ENCODE data around the gene TPCN1.

TPCN1 gene

DNA sequence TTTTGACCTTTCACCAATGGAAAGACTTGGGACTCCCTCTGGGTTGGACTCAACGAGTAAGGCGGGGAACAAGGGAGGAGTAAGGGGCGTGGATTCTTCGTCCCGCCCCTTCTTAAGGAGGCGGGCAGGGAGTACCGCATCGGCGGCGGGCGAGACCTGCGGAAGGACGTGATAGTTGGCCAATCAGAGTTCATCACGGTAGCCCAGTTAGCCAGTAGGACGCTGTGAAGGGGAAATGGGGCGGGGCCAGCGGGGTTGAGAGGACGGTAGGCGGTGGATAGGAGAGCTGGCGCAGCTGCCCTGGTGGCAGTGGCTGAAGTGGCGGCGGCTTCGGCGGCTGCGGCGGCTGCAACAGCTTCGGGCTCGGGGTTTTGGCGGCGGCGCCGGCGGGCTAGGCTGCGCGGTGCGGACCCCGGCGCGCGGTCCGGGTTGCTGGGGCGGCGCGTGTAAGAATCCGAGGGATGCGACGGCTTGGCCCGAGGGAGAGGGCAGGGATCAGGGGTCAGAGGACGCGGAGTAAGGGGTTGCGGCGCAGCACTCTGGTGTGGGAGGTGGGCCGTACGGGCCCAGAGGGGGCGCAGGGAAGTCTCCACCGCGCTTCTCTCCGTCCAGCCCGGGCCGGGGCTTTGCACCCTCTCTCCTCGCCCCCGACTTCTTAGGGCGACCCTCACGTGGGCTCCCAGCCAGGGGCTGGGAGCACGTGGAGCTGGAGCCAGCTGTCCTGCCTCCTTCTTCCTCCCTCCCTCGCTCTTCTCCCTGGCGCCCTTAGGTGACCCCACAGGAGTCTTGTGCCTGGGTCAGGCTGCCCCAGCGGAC is at the start of gene TPCN1:
TSS of gene TPCN1 (plus strand) at position 284 of the 816 bp plus-strand sequence. CDS start 5,389 bp downstream, outside the sequence.
- H3K4me3 ChIP-seq (ENCODE audit: low read length), result peak within 1 kb of the TSS; percentile 79
- no peaks in the 10 kb centered on the region for H3K9me3 ChIP-seq (ENCODE audit: control insufficient read depth, low read depth, low read length)

DNA sequence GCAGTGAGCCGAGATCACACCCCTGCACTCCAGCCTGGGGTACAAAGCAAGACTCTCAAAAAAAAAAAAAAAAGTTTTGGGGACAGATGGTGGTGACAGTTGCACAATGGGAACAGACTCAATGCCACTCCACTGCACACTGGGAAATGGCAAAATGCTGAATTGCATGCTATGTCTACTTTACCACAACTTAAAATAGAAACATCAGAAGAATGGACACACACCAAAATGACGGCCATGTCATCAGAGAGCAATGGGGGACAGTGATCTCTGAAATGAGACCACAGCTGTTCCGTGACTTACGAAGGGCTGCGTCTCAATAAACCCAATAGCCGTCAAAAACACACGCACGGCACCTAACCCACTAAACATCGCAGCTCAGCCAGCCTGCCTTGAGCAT is 49.7 kb upstream of the TPCN1 start:
- Histone ChIP-seq H3K9me3 (ENCODE audit: control insufficient read depth, low read depth, low read length) (no peaks in the 10 kb centered on the region), H3K4me1 (ENCODE audit: control insufficient read depth, low read depth, low read length) (no peaks in the 10 kb centered on the region), H3K27ac (ENCODE audit: low read length) (no peak overlapping the region), H3K36me3 (ENCODE audit: control insufficient read depth, low read depth, low read length) (peaks cover 69% of the 10 kb centered on the region), H3K27me3 (ENCODE audit: control insufficient read depth, insufficient read depth, low read length) (no peaks in the 10 kb centered on the region), H3K9ac (ENCODE audit: low read length) (no peak overlapping the region), H3K4me3 (ENCODE audit: low read length) (no peak overlapping the region)

More for the DNA sequence above, at the start of gene TPCN1:
- Histone ChIP-seq H3K27ac (ENCODE audit: low read length) (peak within 1 kb of the TSS; percentile 76), H3K9ac (ENCODE audit: low read length) (peak within 1 kb of the TSS; percentile 82), H3K4me1 (ENCODE audit: control insufficient read depth, low read depth, low read length) (peaks cover 18% of the 10 kb centered on the region), H3K36me3 (ENCODE audit: control insufficient read depth, low read depth, low read length) (no peaks in the 10 kb centered on the region), H3K27me3 (ENCODE audit: control insufficient read depth, insufficient read depth, low read length) (no peaks in the 10 kb centered on the region)

DNA sequence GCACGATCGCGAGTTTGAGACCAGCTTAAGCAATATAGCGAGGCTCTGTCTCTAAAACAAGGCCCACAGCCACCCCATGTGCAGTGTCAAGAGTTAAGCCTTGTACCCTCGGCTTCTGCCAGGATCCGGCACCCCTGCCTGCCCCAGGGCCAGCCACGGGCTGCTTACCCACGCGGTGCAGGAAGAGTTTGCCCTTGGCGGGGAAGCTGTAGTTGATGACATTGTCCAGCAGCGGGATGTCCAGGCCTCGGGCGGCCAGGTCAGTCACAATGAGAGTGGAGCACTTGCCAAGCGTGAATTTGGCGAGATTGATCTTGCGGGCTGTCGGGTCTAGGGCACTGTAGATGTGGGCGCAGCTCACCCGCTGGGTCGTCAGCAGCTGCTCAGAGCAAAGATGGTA is 49.1 kb upstream of the TPCN1 start:
- Histone ChIP-seq H3K36me3 (ENCODE audit: control insufficient read depth, low read depth, low read length) (peaks cover 70% of the 10 kb centered on the region), H3K9ac (ENCODE audit: low read length) (no peak overlapping the region), H3K4me1 (ENCODE audit: control insufficient read depth, low read depth, low read length) (no peaks in the 10 kb centered on the region), H3K9me3 (ENCODE audit: control insufficient read depth, low read depth, low read length) (no peaks in the 10 kb centered on the region), H3K4me3 (ENCODE audit: low read length) (no peak overlapping the region), H3K27ac (ENCODE audit: low read length) (no peak overlapping the region), H3K27me3 (ENCODE audit: control insufficient read depth, insufficient read depth, low read length) (no peaks in the 10 kb centered on the region)

DNA sequence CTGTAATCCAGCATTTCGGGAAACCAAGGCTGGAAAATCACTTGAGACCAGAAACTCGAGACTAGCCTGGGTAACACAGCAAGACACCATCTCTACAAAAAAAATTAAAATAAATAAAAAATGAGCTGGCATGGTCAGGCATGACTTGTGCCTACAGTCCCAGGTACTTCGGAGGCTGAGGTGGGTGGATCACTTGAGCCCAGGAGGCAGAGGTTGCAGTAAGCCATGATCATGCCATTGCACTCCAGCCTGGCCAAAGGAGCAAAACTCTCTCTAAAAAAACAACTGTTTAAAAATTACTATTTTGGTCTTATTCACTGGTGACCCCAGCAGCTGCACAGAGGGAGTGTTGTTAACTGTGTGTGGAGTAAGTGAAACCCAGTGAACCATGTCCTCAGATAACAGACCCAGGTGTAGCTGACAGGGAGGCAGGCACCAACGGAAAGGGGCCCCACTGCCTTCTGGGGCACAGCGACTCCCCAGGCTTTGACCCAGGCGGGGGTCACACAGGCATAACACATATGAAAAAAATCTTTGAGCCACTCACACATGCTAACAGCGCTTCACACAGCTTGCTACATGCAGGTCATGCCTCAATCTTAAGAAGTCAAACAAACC is 48.1 kb upstream of the TPCN1 start:
- Histone ChIP-seq H3K4me1 (ENCODE audit: control insufficient read depth, low read depth, low read length) (no peaks in the 10 kb centered on the region), H3K4me3 (ENCODE audit: low read length) (no peak overlapping the region), H3K27me3 (ENCODE audit: control insufficient read depth, insufficient read depth, low read length) (no peaks in the 10 kb centered on the region), H3K9ac (ENCODE audit: low read length) (no peak overlapping the region), H3K36me3 (ENCODE audit: control insufficient read depth, low read depth, low read length) (peaks cover 76% of the 10 kb centered on the region), H3K27ac (ENCODE audit: low read length) (no peak overlapping the region), H3K9me3 (ENCODE audit: control insufficient read depth, low read depth, low read length) (no peaks in the 10 kb centered on the region)

DNA sequence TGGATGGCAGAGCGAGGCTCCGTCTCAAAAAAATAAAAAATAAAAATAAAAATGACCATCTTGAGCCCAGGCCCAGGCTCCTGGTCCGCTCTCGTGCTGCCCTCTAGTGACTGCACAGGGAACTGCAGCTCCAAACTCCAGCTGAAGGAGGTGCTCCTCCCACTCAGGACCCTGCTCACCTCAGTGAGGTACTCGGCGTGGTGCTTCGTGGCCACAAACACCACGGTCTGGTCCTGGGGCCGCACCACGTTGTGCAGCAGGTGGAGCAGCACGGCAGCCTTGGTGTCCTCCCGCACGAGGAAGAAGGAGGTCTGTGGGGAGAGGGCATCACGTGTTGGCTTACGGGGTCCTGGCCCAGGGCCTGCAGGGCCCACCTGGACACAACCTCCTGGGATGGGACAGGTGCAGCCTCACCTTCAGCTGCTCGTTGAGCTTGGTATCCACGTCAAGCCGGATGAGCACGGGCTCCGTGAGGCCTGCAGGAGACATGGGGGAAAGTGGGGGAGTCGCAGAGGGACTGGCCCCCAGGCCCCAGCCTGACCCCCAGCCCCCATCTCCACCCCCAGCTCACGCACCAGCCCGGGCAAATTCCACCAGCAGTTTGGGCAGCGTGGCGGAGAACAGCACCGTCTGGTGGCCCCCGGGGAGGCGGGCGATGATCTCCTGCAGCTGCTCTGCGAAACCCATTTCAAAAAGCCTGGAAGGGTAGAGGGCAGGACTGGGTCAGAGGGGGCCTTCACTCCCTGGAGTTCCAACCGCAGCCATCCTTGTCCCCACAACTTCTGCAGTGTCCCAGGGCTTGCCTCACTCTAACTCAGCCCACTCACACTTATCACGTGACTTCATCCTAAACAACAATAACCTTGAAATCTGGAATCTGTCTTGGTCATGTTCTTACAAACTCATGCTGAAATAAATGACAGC is 46.5 kb upstream of the TPCN1 start:
- H3K4me3 ChIP-seq (ENCODE audit: low read length), result no peak overlapping the region
- H3K36me3 ChIP-seq (ENCODE audit: control insufficient read depth, low read depth, low read length), result peaks cover 80% of the 10 kb centered on the region
- no peak overlapping the region for H3K9ac ChIP-seq (ENCODE audit: low read length)
- H3K27me3 ChIP-seq (ENCODE audit: control insufficient read depth, insufficient read depth, low read length), result no peaks in the 10 kb centered on the region
- no peaks in the 10 kb centered on the region for H3K9me3 ChIP-seq (ENCODE audit: control insufficient read depth, low read depth, low read length)
- no peak overlapping the region for H3K27ac ChIP-seq (ENCODE audit: low read length)
- no peaks in the 10 kb centered on the region for H3K4me1 ChIP-seq (ENCODE audit: control insufficient read depth, low read depth, low read length)

DNA sequence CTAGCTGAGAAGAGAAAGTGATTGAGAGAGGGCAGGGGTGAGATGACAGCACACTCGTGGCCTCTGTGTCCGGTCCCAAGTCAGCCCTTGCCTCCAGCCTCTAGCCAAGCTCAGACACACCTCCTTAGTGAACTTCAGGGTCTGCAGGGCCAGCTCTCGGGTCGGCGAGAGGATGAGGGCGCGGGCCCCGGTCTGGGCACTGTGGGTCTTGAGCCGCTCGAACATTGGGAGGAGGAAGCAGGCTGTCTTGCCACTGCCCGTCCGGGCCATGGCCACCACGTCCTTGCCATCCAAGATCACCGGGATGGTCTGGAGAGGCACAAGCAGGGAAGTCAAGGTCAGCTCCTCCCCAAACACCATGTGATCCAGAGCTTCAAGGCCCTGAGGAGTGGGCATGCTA is 42.2 kb upstream of the TPCN1 start:
- H3K36me3 ChIP-seq (ENCODE audit: control insufficient read depth, low read depth, low read length), result peaks cover 52% of the 10 kb centered on the region
- H3K4me1 ChIP-seq (ENCODE audit: control insufficient read depth, low read depth, low read length), result no peaks in the 10 kb centered on the region

DNA sequence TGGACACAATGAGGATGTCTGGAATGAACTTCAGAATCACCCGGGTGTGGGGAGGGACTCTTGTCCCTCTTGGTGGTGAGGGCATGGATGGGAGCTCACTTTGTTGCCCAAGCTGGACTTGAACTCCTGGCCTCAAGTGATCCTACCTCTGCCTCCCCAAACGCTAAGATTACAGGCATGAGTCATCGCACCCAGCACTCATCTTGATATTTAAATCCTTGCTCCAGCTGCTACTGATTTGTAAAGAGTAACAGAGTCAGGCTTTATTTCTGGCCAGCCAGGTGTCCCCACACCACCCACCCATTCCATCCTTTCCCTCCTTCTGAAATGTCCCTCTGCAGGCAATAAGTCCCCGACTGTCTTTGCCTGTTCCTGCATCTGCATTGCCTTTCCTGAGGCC is 40.9 kb upstream of the TPCN1 start:
- Histone ChIP-seq H3K27me3 (ENCODE audit: control insufficient read depth, insufficient read depth, low read length) (no peaks in the 10 kb centered on the region), H3K4me3 (ENCODE audit: low read length) (no peak overlapping the region), H3K9me3 (ENCODE audit: control insufficient read depth, low read depth, low read length) (no peaks in the 10 kb centered on the region), H3K36me3 (ENCODE audit: control insufficient read depth, low read depth, low read length) (peaks cover 50% of the 10 kb centered on the region), H3K9ac (ENCODE audit: low read length) (no peak overlapping the region), H3K27ac (ENCODE audit: low read length) (no peak overlapping the region), H3K4me1 (ENCODE audit: control insufficient read depth, low read depth, low read length) (no peaks in the 10 kb centered on the region)

More for the DNA sequence above, 42.2 kb upstream of the TPCN1 start:
- H3K27ac ChIP-seq (ENCODE audit: low read length), result no peak overlapping the region
- H3K27me3 ChIP-seq (ENCODE audit: control insufficient read depth, insufficient read depth, low read length), result no peaks in the 10 kb centered on the region
- no peaks in the 10 kb centered on the region for H3K9me3 ChIP-seq (ENCODE audit: control insufficient read depth, low read depth, low read length)
- H3K9ac ChIP-seq (ENCODE audit: low read length), result no peak overlapping the region
- H3K4me3 ChIP-seq (ENCODE audit: low read length), result no peak overlapping the region

DNA sequence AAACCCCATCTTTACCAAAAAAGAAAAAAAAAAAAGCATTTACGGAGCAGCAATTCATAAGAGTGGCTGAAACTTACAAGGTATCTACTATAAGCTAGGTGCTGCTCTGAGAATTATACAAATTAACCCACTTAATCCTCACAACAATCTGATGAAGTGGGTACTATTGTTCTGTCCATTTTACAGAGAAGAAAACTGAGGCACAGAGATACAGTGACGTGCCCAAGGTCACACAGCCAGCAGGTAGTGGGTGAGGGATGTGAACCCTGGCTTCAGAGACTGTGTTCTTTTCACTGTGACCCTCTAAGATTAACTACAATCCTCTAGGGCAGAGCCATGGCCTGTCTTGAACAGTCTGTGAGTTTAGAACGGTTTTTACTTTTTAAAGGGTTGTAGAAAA is 39.3 kb upstream of the TPCN1 start:
- Histone ChIP-seq H3K36me3 (ENCODE audit: control insufficient read depth, low read depth, low read length) (peaks cover 40% of the 10 kb centered on the region), H3K27ac (ENCODE audit: low read length) (no peak overlapping the region), H3K27me3 (ENCODE audit: control insufficient read depth, insufficient read depth, low read length) (no peaks in the 10 kb centered on the region), H3K4me3 (ENCODE audit: low read length) (no peak overlapping the region), H3K9me3 (ENCODE audit: control insufficient read depth, low read depth, low read length) (no peaks in the 10 kb centered on the region), H3K4me1 (ENCODE audit: control insufficient read depth, low read depth, low read length) (no peaks in the 10 kb centered on the region), H3K9ac (ENCODE audit: low read length) (no peak overlapping the region)

DNA sequence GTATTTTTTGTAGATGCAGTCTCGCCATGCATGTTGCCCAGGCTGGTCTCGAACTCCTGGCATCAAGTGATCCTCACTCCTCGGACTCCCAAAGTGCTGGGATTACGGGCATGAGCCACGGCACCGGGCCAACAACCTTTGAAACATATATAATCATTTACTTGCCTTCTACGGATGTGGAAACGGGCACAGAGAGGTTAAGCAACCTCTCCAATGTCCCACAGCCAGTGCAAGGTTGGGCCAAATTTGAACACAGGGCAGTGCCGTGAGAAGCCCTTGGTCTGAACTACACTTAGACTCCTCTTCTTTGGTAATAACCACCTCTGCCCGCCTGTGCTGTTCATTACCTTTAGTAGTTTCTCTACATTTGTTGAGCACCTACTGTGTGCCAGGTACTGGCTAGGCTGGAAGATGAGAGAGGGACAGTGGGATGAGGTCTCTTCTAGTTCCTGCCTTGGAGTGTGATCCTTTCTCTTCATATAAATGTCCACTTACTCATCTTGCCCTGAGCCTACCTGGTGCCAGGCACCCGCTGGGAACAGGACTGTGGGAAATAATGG is 38.2 kb upstream of the TPCN1 start:
- no peak overlapping the region for H3K27ac ChIP-seq (ENCODE audit: low read length)
- no peaks in the 10 kb centered on the region for H3K4me1 ChIP-seq (ENCODE audit: control insufficient read depth, low read depth, low read length)
- H3K9me3 ChIP-seq (ENCODE audit: control insufficient read depth, low read depth, low read length), result no peaks in the 10 kb centered on the region
- H3K36me3 ChIP-seq (ENCODE audit: control insufficient read depth, low read depth, low read length), result peaks cover 29% of the 10 kb centered on the region
- no peaks in the 10 kb centered on the region for H3K27me3 ChIP-seq (ENCODE audit: control insufficient read depth, insufficient read depth, low read length)
- H3K4me3 ChIP-seq (ENCODE audit: low read length), result no peak overlapping the region
- no peak overlapping the region for H3K9ac ChIP-seq (ENCODE audit: low read length)

DNA sequence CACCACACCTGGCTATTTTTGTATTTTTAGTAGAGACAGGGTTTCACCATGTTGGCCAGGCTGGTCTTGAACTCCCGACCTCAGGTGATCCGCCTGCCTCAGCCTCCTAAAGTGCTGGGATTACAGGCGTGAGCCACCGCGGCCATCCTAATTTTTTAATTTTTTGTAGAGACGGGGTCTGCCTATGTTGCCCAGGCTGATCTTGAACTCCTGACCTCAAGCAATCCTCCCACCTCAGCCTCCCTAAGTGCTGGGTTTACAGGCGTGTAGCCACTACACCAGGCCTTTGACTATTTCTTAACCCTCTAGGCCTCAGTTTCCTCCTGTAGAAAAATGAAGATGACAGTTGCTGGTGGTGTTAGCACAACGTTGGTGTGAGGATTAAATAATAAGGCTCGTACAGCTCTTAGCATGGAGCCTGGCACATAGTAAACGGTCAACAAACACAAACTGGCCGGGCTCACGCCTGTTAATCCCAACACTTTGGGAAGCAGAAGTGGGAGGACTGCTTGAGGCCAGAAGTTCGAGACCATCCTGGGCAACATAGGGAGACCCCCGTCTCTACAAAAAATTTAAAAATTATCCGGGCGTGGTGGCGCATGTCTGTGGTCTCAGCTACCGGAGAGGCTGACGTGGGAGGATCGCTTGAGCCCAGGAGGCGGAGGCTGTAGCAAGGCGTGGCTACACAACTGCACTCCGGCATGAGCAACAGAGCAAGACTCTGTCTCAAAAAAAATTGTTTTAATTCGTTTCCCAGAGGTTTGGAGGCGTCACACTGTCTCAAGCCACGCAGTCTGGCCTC is 37.0 kb upstream of the TPCN1 start:
- peak overlapping the region; percentile 90 for H3K9ac ChIP-seq (ENCODE audit: low read length)
- H3K4me3 ChIP-seq (ENCODE audit: low read length), result peak overlapping the region; percentile 86
- no peaks in the 10 kb centered on the region for H3K9me3 ChIP-seq (ENCODE audit: control insufficient read depth, low read depth, low read length)
- peaks cover 17% of the 10 kb centered on the region for H3K36me3 ChIP-seq (ENCODE audit: control insufficient read depth, low read depth, low read length)
- H3K27ac ChIP-seq (ENCODE audit: low read length), result no peak overlapping the region
- H3K27me3 ChIP-seq (ENCODE audit: control insufficient read depth, insufficient read depth, low read length), result no peaks in the 10 kb centered on the region
- no peaks in the 10 kb centered on the region for H3K4me1 ChIP-seq (ENCODE audit: control insufficient read depth, low read depth, low read length)

DNA sequence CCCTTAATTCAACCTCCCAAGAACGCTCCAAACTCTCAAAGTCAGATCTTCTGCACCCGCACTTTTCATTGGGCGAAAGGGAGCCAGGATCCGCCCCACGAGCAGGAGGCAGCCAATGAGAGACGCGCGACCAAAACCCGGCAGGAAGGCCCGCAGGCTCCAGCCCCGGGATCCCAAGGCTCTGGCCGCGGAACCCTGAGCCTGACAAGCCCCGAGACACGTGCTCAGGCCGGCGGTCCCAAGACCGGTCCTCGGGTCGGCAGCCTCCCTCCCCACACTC is 36.4 kb upstream of the TPCN1 start:
- Histone ChIP-seq H3K27ac (ENCODE audit: low read length) (peak overlapping the region; percentile 87), H3K9me3 (ENCODE audit: control insufficient read depth, low read depth, low read length) (no peaks in the 10 kb centered on the region), H3K27me3 (ENCODE audit: control insufficient read depth, insufficient read depth, low read length) (no peaks in the 10 kb centered on the region), H3K9ac (ENCODE audit: low read length) (peak overlapping the region; percentile 90), H3K4me3 (ENCODE audit: low read length) (peak overlapping the region; percentile 86), H3K4me1 (ENCODE audit: control insufficient read depth, low read depth, low read length) (no peaks in the 10 kb centered on the region), H3K36me3 (ENCODE audit: control insufficient read depth, low read depth, low read length) (peaks cover 12% of the 10 kb centered on the region)

Data from iPS-18a (cell line).